Thyroid gland (tissue), 4 donors: ENCODE measurements around the gene EIF1. TPM values are rescaled to one million over a fixed set of nuclear protein-coding genes. Genes with fewer than 3 reads are reported as not detected.

Experiments
- DNase-seq, 2 donors: peaks; one replicate each; pipeline ENCODE4 v3.0.0-alpha.2; 2019
- H3K27ac ChIP-seq, 3 donors: fragments of 200-600 bp; sonication (generic); 1 replicate in 2 of 3; 2 replicates in 1 of 3; pipeline ENCODE4 v1.5.1; 2016 to 2019; ENCODE audit warnings: mild to moderate bottlenecking in 1 of 3, moderate library complexity in 1 of 3
- H3K27me3 ChIP-seq: fragments of 200-600 bp; sonication (generic); one replicate; pipeline ENCODE4 v1.5.1; 2019
- H3K36me3 ChIP-seq, 2 donors: fragments of 200-600 bp; sonication (generic); one replicate each; pipeline ENCODE4 v1.5.1; 2016 to 2019
- H3K4me1 ChIP-seq, 2 donors: fragments of 200-600 bp; sonication (generic); one replicate each; pipeline ENCODE4 v1.5.1; 2017 to 2019
- H3K4me3 ChIP-seq, 3 donors: fragments of 200-600 bp; sonication (generic); replicated peaks in 1 of 3; 1 replicate in 2 of 3; 2 replicates in 1 of 3; pipeline ENCODE4 v1.5.1; 2016; ENCODE audit warnings: mild to moderate bottlenecking in 1 of 3
- H3K9me3 ChIP-seq: fragments of 200-600 bp; sonication (generic); one replicate; pipeline ENCODE4 v1.5.1; 2017
- CTCF ChIP-seq, 6 experiments: fragments of 200-600 bp in 3 of 6; fragments of 450-650 bp in 3 of 6; sonication (generic) in 3 of 6; IDR thresholded peaks; one replicate each; pipeline ENCODE4 v1.5.1; 2016 to 2019; ENCODE audit warnings: antibody characterized with exemption in 6 of 6, mild to moderate bottlenecking in 2 of 6, inconsistent platforms in 1 of 6, moderate library complexity in 1 of 6
- POLR2A ChIP-seq, 2 donors: fragments of 450-650 bp; IDR thresholded peaks; one replicate each; pipeline ENCODE4 v1.6.1; 2017; ENCODE audit warnings: antibody characterized with exemption in 2 of 2, mild to moderate bottlenecking in 2 of 2, moderate library complexity in 1 of 2
- WGBS, 2 donors: methylation state at CpG; one replicate each; pipeline ENCODE4 v1.1.5; 2017; 5-methylcytosine and 5-hydroxymethylcytosine counted together
- intact Hi-C: fragments of 100-400 bp; cut with DNase I; formaldehyde crosslinking; loops from one replicate; pipeline ENCODE4 v1.15.1; 2023
- total RNA-seq, 4 donors: library from RNA; depleted of rRNA; stranded (reverse); fragments of >200 nt; gene quantifications; one replicate each; pipeline ENCODE4 v1.2.3, GENCODE V29; 2016

Gene EIF1
- total RNA-seq, 4 donors from 2014 or later: 119 to 171 (median 145) TPM

- Histone ChIP-seq H3K4me1 (peaks cover 0 to 4% of the 10 kb centered on the region in 2 donors), H3K4me3 (no peak overlapping the region), H3K27ac (no peak overlapping the region), H3K9me3 (no peaks in the 10 kb centered on the region), H3K36me3 (no peaks in the 10 kb centered on the region), H3K27me3 (no peaks in the 10 kb centered on the region)
- no peak for TF ChIP-seq CTCF (IDR thresholded peaks at IDR 0.05)
- TF ChIP-seq POLR2A (IDR thresholded peaks at IDR 0.05): no peak
- WGBS, 2 donors: 87 to 91% methylated on average over 7 of the region's 7 CpGs
- intact Hi-C loops: no loop called here
- DNase-seq: no peak
Observed at GRCh38 chr17:41722231-41722630, 33.5 kb downstream of the EIF1 start.

- intact Hi-C loops: no loop called here
- H3K9me3 ChIP-seq: no peaks in the 10 kb centered on the region
- H3K4me1 ChIP-seq: peaks cover 0 to 4% of the 10 kb centered on the region in 2 donors
- no peak overlapping the region for H3K4me3 ChIP-seq
- no peak for DNase-seq
- no peaks in the 10 kb centered on the region for H3K36me3 ChIP-seq
- H3K27ac ChIP-seq: no peak overlapping the region
- no peaks in the 10 kb centered on the region for H3K27me3 ChIP-seq
- 70 to 83% methylated on average over 6 to 11 of the region's 12 CpGs for WGBS, 2 donors
- TF ChIP-seq POLR2A (IDR thresholded peaks at IDR 0.05) (no peak), CTCF (IDR thresholded peaks at IDR 0.05) (no peak)
Observed at GRCh38 chr17:41723801-41724475, 35.3 kb downstream of the EIF1 start.

GRCh38 chr17:41724476-41725050 is 35.9 kb downstream of the EIF1 start:
- H3K27me3 ChIP-seq: no peaks in the 10 kb centered on the region
- H3K36me3 ChIP-seq: no peaks in the 10 kb centered on the region
- H3K9me3 ChIP-seq: no peaks in the 10 kb centered on the region
- peaks cover 0 to 4% of the 10 kb centered on the region in 2 donors for H3K4me1 ChIP-seq
- no peak overlapping the region for H3K27ac ChIP-seq
- whole genome bisulfite sequencing, 2 donors: 74 to 79% methylated on average over 16 of the region's 17 CpGs
- TF ChIP-seq POLR2A (IDR thresholded peaks at IDR 0.05) (no peak), CTCF (IDR thresholded peaks at IDR 0.05) (no peak)
- intact Hi-C loops: no loop called here
- no peak overlapping the region for H3K4me3 ChIP-seq
- DNase-seq: no peak

- Histone ChIP-seq H3K27ac (no peak overlapping the region), H3K4me1 (peaks cover 0 to 4% of the 10 kb centered on the region in 2 donors), H3K4me3 (no peak overlapping the region), H3K9me3 (no peaks in the 10 kb centered on the region), H3K36me3 (no peaks in the 10 kb centered on the region), H3K27me3 (no peaks in the 10 kb centered on the region)
- intact Hi-C loops: no loop called here
- no peak for DNase-seq
- 95% methylated on average over 5 of the region's 5 CpGs for WGBS, 2 donors
- TF ChIP-seq POLR2A (IDR thresholded peaks at IDR 0.05): no peak
- TF ChIP-seq CTCF (IDR thresholded peaks at IDR 0.05): no peak
Observed at GRCh38 chr17:41725134-41725533, 36.4 kb downstream of the EIF1 start.

- Histone ChIP-seq H3K4me1 (peaks cover 0 to 4% of the 10 kb centered on the region in 2 donors), H3K36me3 (no peaks in the 10 kb centered on the region), H3K27ac (no peak overlapping the region), H3K4me3 (no peak overlapping the region), H3K27me3 (no peaks in the 10 kb centered on the region), H3K9me3 (no peaks in the 10 kb centered on the region)
- 75 to 91% methylated on average over 10 to 11 of the region's 12 CpGs for WGBS, 2 donors
- no peak for TF ChIP-seq POLR2A (IDR thresholded peaks at IDR 0.05)
- intact Hi-C loops: no loop called here
- DNase-seq: no peak
Observed at GRCh38 chr17:41728056-41728455, 39.4 kb downstream of the EIF1 start.
